IMR-90 (cell line): ENCODE results near the gene TP63. TPM values are rescaled to one million over a fixed set of nuclear protein-coding genes. Genes with fewer than 3 reads are reported as not detected.

Source experiments
- ATAC-seq: fragments of 200-7000 bp; cut with Tn5 transposase; 2 replicates; pipeline ENCODE4 v1.9.1; 2020; ENCODE audit warnings: low read depth, mild to moderate bottlenecking, moderate library complexity
- BruUV-seq: library from RNA; stranded (reverse); fragments of 400-500 nt; replicated peaks from 2 replicates; lab custom pipeline; 2021; lab: Mats Ljungman, UMichigan
- CTCF ChIA-PET: fragments of 300-600 bp; formaldehyde crosslinking; extraction: SDS; loops from one replicate; lab custom pipeline; 2021; ENCODE audit warnings: antibody characterized with exemption; lab: Yijun Ruan, JAX
- POLR2A ChIA-PET: fragments of 300-600 bp; sonication (Branson Sonifier 250); formaldehyde crosslinking; loops from one replicate; lab custom pipeline; 2022; ENCODE audit warnings: antibody characterized with exemption; ENCODE audit not compliant: unreplicated experiment; lab: Charles Lee
- DNase-seq: peaks from one replicate; pipeline ENCODE4 v3.0.0; 2013
- H2AFZ ChIP-seq: replicated peaks from 2 replicates; pipeline ENCODE3; 2013; ENCODE audit warnings: low read length, mild to moderate bottlenecking; ENCODE audit not compliant: poor library complexity
- H2AK5ac ChIP-seq: 2 replicates; pipeline ENCODE4 v1.6.1; 2013; ENCODE audit warnings: low read depth, low read length, inconsistent platforms
- H2AK9ac ChIP-seq: replicated peaks from 2 replicates; pipeline ENCODE3; 2013; ENCODE audit warnings: mild to moderate bottlenecking, low read depth, low read length, moderate library complexity; ENCODE audit not compliant: poor library complexity
- H2BK120ac ChIP-seq: 2 replicates; pipeline ENCODE4 v1.6.1; 2013; ENCODE audit warnings: low read depth, low read length, inconsistent platforms
- H2BK15ac ChIP-seq: 3 replicates; pipeline ENCODE4 v1.6.1; 2013; ENCODE audit warnings: low read depth, low read length, inconsistent platforms
- H2BK20ac ChIP-seq: 2 replicates; pipeline ENCODE4 v1.6.1; 2013; ENCODE audit warnings: low read depth, mild to moderate bottlenecking, inconsistent platforms, low read length, moderate library complexity
- H2BK5ac ChIP-seq: 2 replicates; pipeline ENCODE4 v1.6.1; 2013; ENCODE audit warnings: mild to moderate bottlenecking, low read depth, low read length, inconsistent platforms; ENCODE audit not compliant: poor library complexity, severe bottlenecking
- H3K14ac ChIP-seq: replicated peaks from 2 replicates; pipeline ENCODE4 v1.6.1; 2013; ENCODE audit warnings: low read depth, low read length, inconsistent platforms
- H3K18ac ChIP-seq: 2 replicates; pipeline ENCODE4 v1.6.1; 2013; ENCODE audit warnings: low read depth, low read length, control low read depth
- H3K23ac ChIP-seq: 2 replicates; pipeline ENCODE4 v1.6.1; 2013; ENCODE audit warnings: low read depth, low read length, inconsistent platforms
- H3K27ac ChIP-seq: 2 replicates; pipeline ENCODE4 v1.5.1; 2013; ENCODE audit warnings: mild to moderate bottlenecking, control low read depth, low read length; ENCODE audit not compliant: insufficient read depth
- H3K27me3 ChIP-seq: 2 replicates; pipeline ENCODE4 v1.6.1; 2013; ENCODE audit warnings: low read length; ENCODE audit not compliant: control insufficient read depth, insufficient read depth
- H3K36me3 ChIP-seq: 2 replicates; pipeline ENCODE4 v1.6.1; 2013; ENCODE audit warnings: low read length, mixed read lengths; ENCODE audit not compliant: control insufficient read depth, insufficient read depth
- H3K4ac ChIP-seq: 2 replicates; pipeline ENCODE4 v1.6.1; 2013; ENCODE audit warnings: low read depth, low read length, inconsistent platforms
- H3K4me1 ChIP-seq: 2 replicates; pipeline ENCODE4 v1.6.1; 2013; ENCODE audit warnings: low read length, mixed read lengths; ENCODE audit not compliant: control insufficient read depth, insufficient read depth
- H3K4me2 ChIP-seq: 2 replicates; pipeline ENCODE4 v1.6.1; 2013; ENCODE audit warnings: low read depth, mild to moderate bottlenecking, control low read depth, low read length, moderate library complexity
- H3K4me3 ChIP-seq: 2 replicates; pipeline ENCODE4 v1.5.1; 2013; ENCODE audit warnings: low read depth, mild to moderate bottlenecking, control low read depth, low read length, moderate library complexity; ENCODE audit not compliant: insufficient read depth
- H3K56ac ChIP-seq: 2 replicates; pipeline ENCODE4 v1.6.1; 2013; ENCODE audit warnings: low read length, inconsistent platforms; ENCODE audit not compliant: insufficient read depth; ENCODE audit errors: extremely low read depth
- H3K79me1 ChIP-seq, 2 experiments: 2 replicates each; pipeline ENCODE4 v1.6.1; 2013; ENCODE audit warnings: low read length in 2 of 2, inconsistent platforms in 1 of 2, low read depth in 1 of 2
- H3K9ac ChIP-seq: 2 replicates; pipeline ENCODE4 v1.6.1; 2013; ENCODE audit warnings: low read depth, low read length, control low read depth
- H3K9me1 ChIP-seq: 2 replicates; pipeline ENCODE4 v1.6.1; 2013; ENCODE audit warnings: low read length, inconsistent platforms; ENCODE audit not compliant: insufficient read depth
- H3K9me3 ChIP-seq: 2 replicates; pipeline ENCODE4 v1.6.1; 2013; ENCODE audit warnings: low read length; ENCODE audit not compliant: control insufficient read depth, insufficient read depth
- H4K20me1 ChIP-seq: 2 replicates; pipeline ENCODE4 v1.6.1; 2013; ENCODE audit warnings: low read length, inconsistent platforms; ENCODE audit not compliant: insufficient read depth
- H4K5ac ChIP-seq: 2 replicates; pipeline ENCODE4 v1.6.1; 2013; ENCODE audit warnings: mild to moderate bottlenecking, low read depth, low read length, control low read depth
- H4K8ac ChIP-seq, 2 experiments: 2 replicates each; pipeline ENCODE4 v1.6.1; 2013; ENCODE audit warnings: low read depth in 2 of 2, low read length in 2 of 2, control low read depth in 1 of 2, inconsistent platforms in 1 of 2
- H4K91ac ChIP-seq: 2 replicates; pipeline ENCODE4 v1.6.1; 2013; ENCODE audit warnings: low read depth, low read length, inconsistent platforms; ENCODE audit not compliant: insufficient read depth
- CHD1 ChIP-seq: IDR thresholded peaks from 2 replicates; pipeline ENCODE4 v1.6.1; 2012; ENCODE audit warnings: low read depth, low read length, improper control_type of control experiment
- FOS ChIP-seq: fragments of 150-350 bp; IDR thresholded peaks from 2 replicates; pipeline ENCODE4 v1.6.1; 2016; ENCODE audit warnings: low read depth, low read length
- MAZ ChIP-seq: IDR thresholded peaks from 2 replicates; pipeline ENCODE4 v1.6.1; 2012; ENCODE audit warnings: low read depth, mild to moderate bottlenecking, low read length, improper control_type of control experiment, moderate library complexity, borderline replicate concordance
- WGBS, 2 experiments: methylation state at CpG; one replicate each; pipeline versions ENCODE4 v1.1.5 to v1.1.7; 2013; ENCODE audit warnings: missing lambda C conversion rate in 2 of 2; ENCODE audit not compliant: insufficient read length in 1 of 2; ENCODE audit errors: extremely low coverage in 2 of 2; 5-methylcytosine and 5-hydroxymethylcytosine counted together
- dilution Hi-C: fragments of 300-500 bp; cut with HindIII; formaldehyde crosslinking; loops from one replicate; pipeline ENCODE4 v1.14.3; 2018; ENCODE audit warnings: low sequenced_read_pairs; ENCODE audit not compliant: unreplicated experiment
- in situ Hi-C: fragments of 300-500 bp; cut with MboI; formaldehyde crosslinking; loops from 3 replicates; pipeline ENCODE4 v1.14.3; 2019; ENCODE audit warnings: low sequenced_read_pairs, inconsistent platforms, mixed read lengths
- intact Hi-C: fragments of 100-400 bp; cut with micrococcal nuclease; formaldehyde crosslinking; loops from 2 replicates; pipeline ENCODE4 v1.10.0; 2022
- polyA plus RNA-seq, 3 experiments: library from polyadenylated mRNA; depleted of rRNA; stranded (reverse); fragments of >200 nt; gene quantifications; 2 replicates each; pipeline ENCODE4 v1.2.3, GENCODE V29; 2012; ENCODE audit warnings: low replicate concordance in 1 of 3
- total RNA-seq: library from RNA; depleted of rRNA; stranded (reverse); fragments of >200 nt; gene quantifications from 2 replicates; pipeline ENCODE4 v1.2.3, GENCODE V29; 2012
- TF ChIP-seq, protein P1 (sequence below): conservative IDR thresholded peaks from 2 replicates; pipeline ENCODE4 v1.5.1; 2012; ENCODE audit warnings: mild to moderate bottlenecking, low read depth, low read length, improper control_type of control experiment
- TF ChIP-seq, protein P2 (sequence below): fragments of 150-350 bp; IDR thresholded peaks from 2 replicates; pipeline ENCODE4 v1.6.1; 2017; ENCODE audit warnings: mild to moderate bottlenecking, antibody characterized with exemption, low read length, low read depth

Gene TP63
- total and polyA plus RNA-seq, 2 of the 4 experiments (the other 2 are of a cell fraction) = not detected

DNA sequence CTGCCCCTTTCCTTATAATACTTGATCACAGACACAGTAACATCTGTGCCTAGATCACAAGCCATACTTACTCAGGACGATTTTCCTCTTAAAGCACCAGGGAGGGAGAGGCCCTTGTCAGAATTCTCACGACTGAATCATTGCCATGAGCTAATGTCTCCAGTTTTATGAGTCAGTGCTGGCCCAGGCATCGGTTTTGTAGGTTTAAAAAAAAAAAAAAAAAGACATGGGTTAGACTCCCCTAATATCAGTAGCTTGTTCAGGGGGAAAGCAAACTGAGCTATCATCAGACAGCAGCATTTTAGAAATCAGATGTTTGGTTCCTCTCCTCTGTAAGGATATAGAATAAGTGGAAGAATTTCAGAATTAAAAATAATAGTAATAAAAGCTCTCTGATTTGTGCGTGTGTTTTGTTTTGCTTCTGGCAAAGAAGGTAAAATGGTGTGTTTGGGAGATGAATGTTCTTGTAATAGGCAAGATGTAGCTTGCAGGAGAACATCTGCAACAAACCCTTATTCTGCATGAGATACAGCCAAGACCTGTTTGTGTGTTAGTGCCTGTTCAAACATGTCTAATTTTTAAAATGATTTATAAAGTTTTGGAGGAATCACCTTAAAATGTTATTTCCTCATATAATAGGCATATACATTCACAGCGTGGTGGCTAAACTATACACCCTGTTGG is 193.6 kb downstream of the TP63 start:
- H3K9me1 ChIP-seq = no peaks in the 10 kb centered on the region
- DNase-seq (peak; percentile 91), ATAC-seq (peak; percentile 90)
- H3K4me3 ChIP-seq = no peak overlapping the region
- H3K27ac ChIP-seq = no peak overlapping the region
- H3K14ac ChIP-seq = no peak overlapping the region
- no peak overlapping the region for H2AK9ac ChIP-seq
- no TSS peak for BruUV-seq
- no peaks in the 10 kb centered on the region for H3K27me3 ChIP-seq
- H4K5ac ChIP-seq = no peak overlapping the region
- H3K4me2 ChIP-seq = no peak overlapping the region
- WGBS, 2 experiments = no CpG with 5 or more reads among the region's 5 CpGs
- H3K4me1 ChIP-seq = no peaks in the 10 kb centered on the region; the same call in 1 of the 2 replicates
- ChIA-PET CTCF (no interaction called here), POLR2A (no interaction called here)
- H2BK15ac ChIP-seq = no peak overlapping the region
- H4K91ac ChIP-seq = no peak overlapping the region
- H4K8ac ChIP-seq = no peak overlapping the region
- dilution Hi-C loops (no loop called here), in situ Hi-C loops (no loop called here), intact Hi-C loops (no loop called here)
- H3K9me3 ChIP-seq = no peaks in the 10 kb centered on the region
- H3K56ac ChIP-seq = no peak overlapping the region
- H2AK5ac ChIP-seq = no peak overlapping the region
- H3K18ac ChIP-seq = no peak overlapping the region
- no peak overlapping the region for H2AFZ ChIP-seq
- H3K23ac ChIP-seq = no peak overlapping the region
- H4K20me1 ChIP-seq = no peaks in the 10 kb centered on the region
- no peak overlapping the region for H2BK120ac ChIP-seq
- no peaks in the 10 kb centered on the region for H3K79me1 ChIP-seq
- H3K9ac ChIP-seq = no peak overlapping the region
- no peaks in the 10 kb centered on the region for H3K36me3 ChIP-seq
- no peak for TF ChIP-seq MAZ
- peak; percentile 53; the same call in 1 of the 2 replicates for TF ChIP-seq FOS
- TF ChIP-seq, protein P1, sequence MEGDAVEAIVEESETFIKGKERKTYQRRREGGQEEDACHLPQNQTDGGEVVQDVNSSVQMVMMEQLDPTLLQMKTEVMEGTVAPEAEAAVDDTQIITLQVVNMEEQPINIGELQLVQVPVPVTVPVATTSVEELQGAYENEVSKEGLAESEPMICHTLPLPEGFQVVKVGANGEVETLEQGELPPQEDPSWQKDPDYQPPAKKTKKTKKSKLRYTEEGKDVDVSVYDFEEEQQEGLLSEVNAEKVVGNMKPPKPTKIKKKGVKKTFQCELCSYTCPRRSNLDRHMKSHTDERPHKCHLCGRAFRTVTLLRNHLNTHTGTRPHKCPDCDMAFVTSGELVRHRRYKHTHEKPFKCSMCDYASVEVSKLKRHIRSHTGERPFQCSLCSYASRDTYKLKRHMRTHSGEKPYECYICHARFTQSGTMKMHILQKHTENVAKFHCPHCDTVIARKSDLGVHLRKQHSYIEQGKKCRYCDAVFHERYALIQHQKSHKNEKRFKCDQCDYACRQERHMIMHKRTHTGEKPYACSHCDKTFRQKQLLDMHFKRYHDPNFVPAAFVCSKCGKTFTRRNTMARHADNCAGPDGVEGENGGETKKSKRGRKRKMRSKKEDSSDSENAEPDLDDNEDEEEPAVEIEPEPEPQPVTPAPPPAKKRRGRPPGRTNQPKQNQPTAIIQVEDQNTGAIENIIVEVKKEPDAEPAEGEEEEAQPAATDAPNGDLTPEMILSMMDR = no peak
- TF ChIP-seq, protein P2, sequence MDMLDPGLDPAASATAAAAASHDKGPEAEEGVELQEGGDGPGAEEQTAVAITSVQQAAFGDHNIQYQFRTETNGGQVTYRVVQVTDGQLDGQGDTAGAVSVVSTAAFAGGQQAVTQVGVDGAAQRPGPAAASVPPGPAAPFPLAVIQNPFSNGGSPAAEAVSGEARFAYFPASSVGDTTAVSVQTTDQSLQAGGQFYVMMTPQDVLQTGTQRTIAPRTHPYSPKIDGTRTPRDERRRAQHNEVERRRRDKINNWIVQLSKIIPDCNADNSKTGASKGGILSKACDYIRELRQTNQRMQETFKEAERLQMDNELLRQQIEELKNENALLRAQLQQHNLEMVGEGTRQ = no peak
- no peak for TF ChIP-seq CHD1
- no peak overlapping the region for H2BK5ac ChIP-seq
- no peak overlapping the region for H3K4ac ChIP-seq
- no peak overlapping the region for H2BK20ac ChIP-seq
